GM12878 (cell line): ENCODE data around the gene TCERG1L.

ENCODE experiments used
- POLR2A ChIP-seq: IDR thresholded peaks from 2 replicates; pipeline ENCODE4 v1.6.1; 2011; ENCODE audit warnings: low read depth, mild to moderate bottlenecking, low read length
- POLR2AphosphoS5 ChIP-seq: IDR thresholded peaks from 2 replicates; pipeline ENCODE4 v1.6.1; 2011; ENCODE audit warnings: mild to moderate bottlenecking, low read length, inconsistent platforms
- RFX5 ChIP-seq: IDR thresholded peaks from 2 replicates; pipeline ENCODE4 v1.6.1; 2011; ENCODE audit warnings: low read depth, low read length, improper control_type of control experiment
- SIN3A ChIP-seq: IDR thresholded peaks from 2 replicates; pipeline ENCODE4 v1.6.1; 2012; ENCODE audit warnings: low read depth, low read length, improper control_type of control experiment
- SMC3 ChIP-seq: IDR thresholded peaks from 2 replicates; pipeline ENCODE4 v1.6.1; 2011; ENCODE audit warnings: low read length, improper control_type of control experiment, borderline replicate concordance
- SUZ12 ChIP-seq: fragments of 200-600 bp; sonication (generic); IDR thresholded peaks from one replicate; pipeline ENCODE4 v1.6.1; 2018; ENCODE audit warnings: antibody characterized with exemption, mild to moderate bottlenecking; ENCODE audit not compliant: unreplicated experiment
- YBX1 ChIP-seq: fragments of 450-650 bp; IDR thresholded peaks from 2 replicates; pipeline ENCODE4 v1.6.1; 2016; ENCODE audit warnings: antibody characterized with exemption
- ZBTB40 ChIP-seq: fragments of 450-650 bp; IDR thresholded peaks from 2 replicates; pipeline ENCODE4 v1.6.1; 2016; ENCODE audit warnings: mild to moderate bottlenecking, moderate library complexity, borderline replicate concordance
- TF ChIP-seq, protein P1 (sequence below), 3 experiments: IDR thresholded peaks in 2 of 3; conservative IDR thresholded peaks in 1 of 3; 2 replicates each; pipeline ENCODE4 v1.5.1; 2011; ENCODE audit warnings: low read depth in 3 of 3, low read length in 3 of 3, mild to moderate bottlenecking in 3 of 3, control low read depth in 2 of 3, moderate library complexity in 2 of 3, inconsistent platforms in 1 of 3, mixed read lengths in 1 of 3; ENCODE audit not compliant: control insufficient read depth in 2 of 3, insufficient read depth in 1 of 3; ENCODE audit errors: extremely low read depth in 1 of 3
- TF ChIP-seq, protein P2 (sequence below): fragments of 450-650 bp; formaldehyde crosslinking; IDR thresholded peaks from 2 replicates; pipeline ENCODE4 v1.4.0; 2022; ENCODE audit warnings: mild to moderate bottlenecking, moderate library complexity

- TF ChIP-seq ZBTB40 (no peak), SUZ12 (no peak), POLR2AphosphoS5 (no peak), POLR2A (no peak), RFX5 (no peak), SIN3A (no peak), SMC3 (no peak), YBX1 (no peak)
- TF ChIP-seq, protein P1, sequence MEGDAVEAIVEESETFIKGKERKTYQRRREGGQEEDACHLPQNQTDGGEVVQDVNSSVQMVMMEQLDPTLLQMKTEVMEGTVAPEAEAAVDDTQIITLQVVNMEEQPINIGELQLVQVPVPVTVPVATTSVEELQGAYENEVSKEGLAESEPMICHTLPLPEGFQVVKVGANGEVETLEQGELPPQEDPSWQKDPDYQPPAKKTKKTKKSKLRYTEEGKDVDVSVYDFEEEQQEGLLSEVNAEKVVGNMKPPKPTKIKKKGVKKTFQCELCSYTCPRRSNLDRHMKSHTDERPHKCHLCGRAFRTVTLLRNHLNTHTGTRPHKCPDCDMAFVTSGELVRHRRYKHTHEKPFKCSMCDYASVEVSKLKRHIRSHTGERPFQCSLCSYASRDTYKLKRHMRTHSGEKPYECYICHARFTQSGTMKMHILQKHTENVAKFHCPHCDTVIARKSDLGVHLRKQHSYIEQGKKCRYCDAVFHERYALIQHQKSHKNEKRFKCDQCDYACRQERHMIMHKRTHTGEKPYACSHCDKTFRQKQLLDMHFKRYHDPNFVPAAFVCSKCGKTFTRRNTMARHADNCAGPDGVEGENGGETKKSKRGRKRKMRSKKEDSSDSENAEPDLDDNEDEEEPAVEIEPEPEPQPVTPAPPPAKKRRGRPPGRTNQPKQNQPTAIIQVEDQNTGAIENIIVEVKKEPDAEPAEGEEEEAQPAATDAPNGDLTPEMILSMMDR (IDR thresholded peaks at IDR 0.05 in 2 of 3, conservative IDR thresholded peaks at IDR 0.05 in 1 of 3; ENCODE audit: control insufficient read depth in 2 of 3, extremely low read depth in 1 of 3, insufficient read depth in 1 of 3, low read depth in 3 of 3, low read length in 3 of 3) = no peak
- TF ChIP-seq, protein P2, sequence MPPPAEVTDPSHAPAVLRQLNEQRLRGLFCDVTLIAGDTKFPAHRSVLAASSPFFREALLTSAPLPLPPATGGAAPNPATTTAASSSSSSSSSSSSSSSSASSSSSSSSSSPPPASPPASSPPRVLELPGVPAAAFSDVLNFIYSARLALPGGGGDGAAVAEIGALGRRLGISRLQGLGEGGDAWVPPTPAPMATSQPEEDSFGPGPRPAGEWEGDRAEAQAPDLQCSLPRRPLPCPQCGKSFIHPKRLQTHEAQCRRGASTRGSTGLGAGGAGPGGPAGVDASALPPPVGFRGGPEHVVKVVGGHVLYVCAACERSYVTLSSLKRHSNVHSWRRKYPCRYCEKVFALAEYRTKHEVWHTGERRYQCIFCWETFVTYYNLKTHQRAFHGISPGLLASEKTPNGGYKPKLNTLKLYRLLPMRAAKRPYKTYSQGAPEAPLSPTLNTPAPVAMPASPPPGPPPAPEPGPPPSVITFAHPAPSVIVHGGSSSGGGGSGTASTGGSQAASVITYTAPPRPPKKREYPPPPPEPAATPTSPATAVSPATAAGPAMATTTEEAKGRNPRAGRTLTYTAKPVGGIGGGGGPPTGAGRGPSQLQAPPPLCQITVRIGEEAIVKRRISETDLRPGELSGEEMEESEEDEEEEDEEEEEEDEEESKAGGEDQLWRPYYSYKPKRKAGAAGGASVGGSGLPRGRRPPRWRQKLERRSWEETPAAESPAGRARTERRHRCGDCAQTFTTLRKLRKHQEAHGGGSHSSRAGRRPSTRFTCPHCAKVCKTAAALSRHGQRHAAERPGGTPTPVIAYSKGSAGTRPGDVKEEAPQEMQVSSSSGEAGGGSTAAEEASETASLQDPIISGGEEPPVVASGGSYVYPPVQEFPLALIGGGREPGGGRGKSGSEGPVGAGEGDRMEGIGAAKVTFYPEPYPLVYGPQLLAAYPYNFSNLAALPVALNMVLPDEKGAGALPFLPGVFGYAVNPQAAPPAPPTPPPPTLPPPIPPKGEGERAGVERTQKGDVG (CRISPR knock-in tag) = no peak
These were observed 153.6 kb downstream of the TCERG1L start for GRCh38 chr10:131157899-131158298.
